ENCODE results near the gene ITGB3BP.

DNA sequence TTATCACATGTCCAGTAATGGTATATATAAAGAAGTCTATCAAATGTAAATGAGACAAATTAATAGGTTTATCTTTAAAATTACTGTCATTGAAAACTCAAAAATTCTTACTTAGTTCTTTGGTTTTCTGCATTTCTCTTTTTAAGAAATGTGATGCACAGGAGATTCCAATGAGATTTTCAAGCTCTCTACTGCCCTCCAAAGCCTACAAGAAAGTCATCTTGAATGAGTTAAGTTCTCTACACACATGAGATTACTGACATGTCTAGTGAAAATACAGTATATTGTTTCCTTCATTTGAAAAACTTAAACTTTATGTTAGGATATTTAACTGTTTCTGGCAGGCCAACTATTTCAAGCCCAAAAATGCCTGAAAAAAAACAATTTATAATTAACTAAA, 68.8 kb downstream of the ITGB3BP start:
- TF ChIP-seq, protein P1, sequence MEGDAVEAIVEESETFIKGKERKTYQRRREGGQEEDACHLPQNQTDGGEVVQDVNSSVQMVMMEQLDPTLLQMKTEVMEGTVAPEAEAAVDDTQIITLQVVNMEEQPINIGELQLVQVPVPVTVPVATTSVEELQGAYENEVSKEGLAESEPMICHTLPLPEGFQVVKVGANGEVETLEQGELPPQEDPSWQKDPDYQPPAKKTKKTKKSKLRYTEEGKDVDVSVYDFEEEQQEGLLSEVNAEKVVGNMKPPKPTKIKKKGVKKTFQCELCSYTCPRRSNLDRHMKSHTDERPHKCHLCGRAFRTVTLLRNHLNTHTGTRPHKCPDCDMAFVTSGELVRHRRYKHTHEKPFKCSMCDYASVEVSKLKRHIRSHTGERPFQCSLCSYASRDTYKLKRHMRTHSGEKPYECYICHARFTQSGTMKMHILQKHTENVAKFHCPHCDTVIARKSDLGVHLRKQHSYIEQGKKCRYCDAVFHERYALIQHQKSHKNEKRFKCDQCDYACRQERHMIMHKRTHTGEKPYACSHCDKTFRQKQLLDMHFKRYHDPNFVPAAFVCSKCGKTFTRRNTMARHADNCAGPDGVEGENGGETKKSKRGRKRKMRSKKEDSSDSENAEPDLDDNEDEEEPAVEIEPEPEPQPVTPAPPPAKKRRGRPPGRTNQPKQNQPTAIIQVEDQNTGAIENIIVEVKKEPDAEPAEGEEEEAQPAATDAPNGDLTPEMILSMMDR (IDR thresholded peaks at IDR 0.05; ENCODE audit: low read depth, low read length, poor library complexity, severe bottlenecking): no peak
- TF ChIP-seq EZH2phosphoT487 (IDR thresholded peaks at IDR 0.05; ENCODE audit: borderline replicate concordance, low read length): no peak

All from DOHH2 (cell line).